Measurements from ENCODE around the gene NTMT2. TPM values are rescaled to one million over a fixed set of nuclear protein-coding genes. Genes with fewer than 3 reads are reported as not detected.
A peak's percentile ranks its signal among the peaks of the same experiment; 100 is the strongest.
"Not testable (repeated sequence)": the region's sequence is repeated elsewhere in the genome, so short reads cannot be mapped to it uniquely, and the experiment has no call there.

Gene NTMT2
- polyA plus RNA-seq (2012; ENCODE audit: low read depth, missing spikeins): not detected

DNA sequence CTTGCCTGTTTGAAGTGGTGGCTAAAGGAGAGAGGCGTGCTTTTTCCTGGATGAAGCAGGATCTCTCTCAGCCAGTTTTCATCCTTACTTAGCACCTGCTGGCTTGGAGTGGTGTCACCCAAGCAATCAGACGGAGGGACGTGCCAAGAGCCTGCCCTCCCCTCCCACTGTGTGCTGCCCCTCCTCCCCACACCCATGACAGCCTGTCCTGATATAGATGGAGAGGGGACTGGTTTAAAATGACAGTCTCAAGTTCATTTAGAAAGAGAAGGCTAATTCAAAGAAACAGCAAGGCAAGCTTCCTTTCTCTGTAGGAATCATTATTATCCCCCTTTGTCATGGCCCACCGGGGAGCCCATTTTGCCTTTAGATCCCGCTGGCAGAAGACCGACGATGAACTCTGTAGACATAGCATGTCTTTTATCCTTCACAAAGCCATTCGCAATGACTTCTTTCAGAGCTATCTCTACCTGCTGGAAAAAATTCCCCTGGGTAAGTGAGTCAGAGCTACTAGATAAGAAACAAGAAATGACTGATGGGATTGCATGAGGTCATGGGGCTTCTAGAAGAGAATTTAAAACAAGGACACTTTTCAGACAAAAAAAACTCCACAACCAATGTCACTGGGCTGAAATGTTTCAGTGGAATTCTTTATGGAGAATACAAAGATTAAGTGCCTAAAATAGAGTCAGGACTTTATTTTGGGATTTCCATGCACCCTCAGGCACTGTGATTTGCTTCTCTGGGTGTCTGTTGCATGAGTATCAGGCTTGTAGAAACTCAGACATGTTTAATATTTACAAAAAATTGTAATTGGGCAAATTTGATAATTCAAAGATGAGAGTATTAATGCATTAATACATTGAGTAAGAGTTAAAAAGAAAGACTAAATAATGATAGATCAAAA, at the start of gene NTMT2:
Gene NTMT2, plus strand, starts transcription at position 190 of the 907 bp plus-strand sequence. Its CDS starts 149 bp downstream, at position 339.
- TF ChIP-seq TAF1 (IDR thresholded peaks at IDR 0.05; ENCODE audit: low read depth, low read length) (no peak), POLR2A (IDR thresholded peaks at IDR 0.05; ENCODE audit: low read depth, low read length) (no peak), POU2F2 (IDR thresholded peaks at IDR 0.05; ENCODE audit: low read depth, low read length) (no peak), PAX5 (IDR thresholded peaks at IDR 0.05; ENCODE audit: insufficient read depth, low read length, severe bottlenecking) (no peak), SPI1 (IDR thresholded peaks at IDR 0.05; ENCODE audit: low read depth, low read length) (no peak), POLR2AphosphoS5 (IDR thresholded peaks at IDR 0.05; ENCODE audit: low read depth, low read length) (no peak)
- FAIRE-seq (no peak), DNase-seq (ENCODE audit: insufficient read length, low spot score) (no peak)

DNA sequence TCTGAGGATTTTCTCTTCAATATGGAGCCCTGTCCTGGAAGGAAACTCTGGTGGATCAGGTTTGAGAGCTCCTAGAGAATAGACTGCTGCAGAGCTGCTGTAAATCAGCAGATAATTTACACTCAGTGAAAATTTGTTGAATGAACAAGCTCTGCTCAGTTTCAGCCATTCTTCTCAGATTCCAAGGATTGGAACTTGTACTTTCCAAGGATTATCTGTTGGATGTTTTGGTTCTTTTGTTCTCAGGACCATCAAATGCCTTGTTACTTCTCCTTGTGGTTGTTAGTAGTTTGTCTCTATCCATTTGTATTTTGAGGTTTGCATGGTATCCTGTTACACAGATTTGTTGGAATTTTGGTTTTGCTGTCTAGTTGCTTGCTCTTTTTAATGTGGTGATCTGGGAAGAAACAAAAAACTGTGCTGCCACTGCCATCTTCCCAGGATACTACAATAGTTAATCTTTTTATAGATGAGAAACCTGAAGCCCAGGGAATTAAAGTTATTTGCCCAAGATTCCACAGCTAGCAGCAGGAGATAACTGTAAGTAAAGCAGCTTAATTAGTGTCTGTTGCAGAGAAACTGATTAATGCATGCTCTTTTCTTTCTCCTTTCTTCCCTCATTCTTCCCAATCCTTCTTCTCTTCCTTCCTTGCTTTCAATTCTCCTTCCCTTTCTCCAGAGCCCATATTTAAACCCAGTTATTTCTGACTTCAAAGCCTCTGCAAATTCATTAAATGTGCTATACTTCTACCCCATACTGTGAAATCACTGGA, 49.6 kb upstream of the NTMT2 start:
- FAIRE-seq: no peak

DNA sequence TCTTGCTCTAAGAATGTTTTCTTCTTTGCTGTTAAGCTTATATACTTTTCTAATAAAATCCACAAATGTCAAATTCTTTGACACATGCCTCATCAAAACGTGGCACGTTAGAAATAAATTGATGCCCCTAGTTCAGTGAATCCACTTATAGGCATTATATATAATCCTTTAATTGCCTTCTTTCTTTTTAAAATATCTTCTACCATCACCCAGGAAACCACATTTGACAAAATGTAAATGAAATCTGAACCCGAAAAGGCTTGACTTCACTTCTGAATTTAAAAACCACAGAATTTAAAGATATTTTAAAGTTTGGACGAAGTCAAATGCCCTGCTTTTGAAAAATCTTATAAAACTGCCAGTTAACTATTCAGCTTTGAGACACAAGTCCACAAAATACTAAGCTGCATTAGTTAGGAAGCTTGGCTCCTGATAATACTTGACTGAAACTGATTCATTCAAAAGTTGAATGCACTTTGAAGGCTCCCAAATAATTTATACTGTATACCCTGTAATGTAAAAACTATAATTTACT, 48.9 kb upstream of the NTMT2 start:
- FAIRE-seq: no peak
- TF ChIP-seq POLR2AphosphoS5 (IDR thresholded peaks at IDR 0.05; ENCODE audit: low read depth, low read length) (no peak), TAF1 (IDR thresholded peaks at IDR 0.05; ENCODE audit: low read depth, low read length) (no peak), POLR2A (IDR thresholded peaks at IDR 0.05; ENCODE audit: low read depth, low read length) (no peak), SPI1 (IDR thresholded peaks at IDR 0.05; ENCODE audit: low read depth, low read length) (no peak), POU2F2 (IDR thresholded peaks at IDR 0.05; ENCODE audit: low read depth, low read length) (no peak), PAX5 (IDR thresholded peaks at IDR 0.05; ENCODE audit: insufficient read depth, low read length, severe bottlenecking) (no peak)
- no peak for DNase-seq (ENCODE audit: insufficient read length, low spot score)

More for the DNA sequence above, 49.6 kb upstream of the NTMT2 start:
- TF ChIP-seq POU2F2 (IDR thresholded peaks at IDR 0.05; ENCODE audit: low read depth, low read length): no peak
- TF ChIP-seq POLR2AphosphoS5 (IDR thresholded peaks at IDR 0.05; ENCODE audit: low read depth, low read length): no peak
- no peak for TF ChIP-seq TAF1 (IDR thresholded peaks at IDR 0.05; ENCODE audit: low read depth, low read length)
- no peak for TF ChIP-seq PAX5 (IDR thresholded peaks at IDR 0.05; ENCODE audit: insufficient read depth, low read length, severe bottlenecking)
- TF ChIP-seq POLR2A (IDR thresholded peaks at IDR 0.05; ENCODE audit: low read depth, low read length): no peak
- TF ChIP-seq SPI1 (IDR thresholded peaks at IDR 0.05; ENCODE audit: low read depth, low read length): no peak
- no peak for DNase-seq (ENCODE audit: insufficient read length, low spot score)

DNA sequence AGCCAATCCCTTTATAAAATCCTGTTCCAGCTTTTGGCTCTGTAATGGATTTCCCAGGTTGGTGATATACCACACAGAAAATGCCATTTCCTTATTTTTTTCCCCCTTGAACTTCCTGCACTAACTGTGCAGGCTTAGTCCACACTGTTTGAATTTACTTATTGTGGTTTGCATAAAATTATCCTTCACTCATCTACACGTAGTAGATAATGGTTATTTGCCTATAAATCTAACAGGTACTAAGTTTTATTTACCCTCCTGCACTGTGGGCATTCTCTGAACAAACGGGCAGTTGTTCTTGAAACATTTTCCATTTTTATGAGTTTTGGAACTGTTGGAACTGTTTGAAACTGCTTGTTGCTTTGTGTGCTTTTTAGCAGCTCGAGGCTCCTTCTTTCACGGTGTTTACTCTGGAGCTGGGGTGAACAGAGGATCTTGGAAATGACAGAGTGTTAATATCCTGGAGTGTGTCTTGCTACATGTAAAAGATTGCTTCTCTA, 48.3 kb upstream of the NTMT2 start:
- FAIRE-seq: no peak

DNA sequence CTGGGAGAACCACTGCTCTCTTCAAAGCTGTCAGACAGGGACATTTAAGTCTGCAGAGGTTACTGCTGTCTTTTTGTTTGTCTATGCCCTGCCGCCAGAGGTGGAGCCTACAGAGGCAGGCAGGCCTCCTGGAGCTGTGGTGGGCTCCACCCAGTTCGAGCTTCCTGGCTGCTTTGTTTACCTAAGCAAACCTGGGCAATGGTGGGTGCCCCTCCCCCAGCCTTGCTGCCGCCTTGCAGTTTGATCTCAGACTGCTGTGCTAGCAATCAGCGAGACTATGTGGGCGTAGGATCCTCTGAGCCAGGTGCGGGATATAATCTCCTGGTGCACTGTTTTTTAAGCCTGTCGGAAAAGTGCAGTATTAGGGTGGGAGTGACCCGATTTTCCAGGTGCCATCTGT, 32.6 kb upstream of the NTMT2 start:
- FAIRE-seq; DNase-seq (ENCODE audit: insufficient read length, low spot score): not testable (repeated sequence)

More for the DNA sequence above, 48.3 kb upstream of the NTMT2 start:
- no peak for DNase-seq (ENCODE audit: insufficient read length, low spot score)
- TF ChIP-seq TAF1 (IDR thresholded peaks at IDR 0.05; ENCODE audit: low read depth, low read length) (no peak), POU2F2 (IDR thresholded peaks at IDR 0.05; ENCODE audit: low read depth, low read length) (no peak), PAX5 (IDR thresholded peaks at IDR 0.05; ENCODE audit: insufficient read depth, low read length, severe bottlenecking) (no peak), SPI1 (IDR thresholded peaks at IDR 0.05; ENCODE audit: low read depth, low read length) (no peak), POLR2A (IDR thresholded peaks at IDR 0.05; ENCODE audit: low read depth, low read length) (no peak), POLR2AphosphoS5 (IDR thresholded peaks at IDR 0.05; ENCODE audit: low read depth, low read length) (no peak)

DNA sequence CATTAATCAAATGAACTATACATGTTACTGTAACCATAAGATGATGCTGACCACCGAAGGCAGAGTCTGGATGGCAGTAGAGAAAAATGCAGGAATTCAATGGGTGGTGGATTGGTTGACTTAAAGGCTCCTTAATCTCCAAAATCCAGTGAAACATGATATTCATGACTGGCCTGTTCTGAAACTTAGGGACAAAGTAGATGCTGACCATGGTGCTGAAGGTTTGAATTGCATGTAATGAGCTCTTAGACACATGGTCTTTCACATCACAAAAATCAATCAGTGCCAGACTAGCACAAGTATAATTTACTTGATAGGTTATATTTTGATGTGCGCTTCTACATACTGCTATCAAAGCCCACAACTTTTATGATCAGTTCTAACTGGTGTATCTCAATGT, 30.9 kb upstream of the NTMT2 start:
- FAIRE-seq: no peak
- no peak for DNase-seq (ENCODE audit: insufficient read length, low spot score)
- no peak for TF ChIP-seq POLR2AphosphoS5 (IDR thresholded peaks at IDR 0.05; ENCODE audit: low read depth, low read length)
- no peak for TF ChIP-seq POU2F2 (IDR thresholded peaks at IDR 0.05; ENCODE audit: low read depth, low read length)
- no peak for TF ChIP-seq POLR2A (IDR thresholded peaks at IDR 0.05; ENCODE audit: low read depth, low read length)
- no peak for TF ChIP-seq TAF1 (IDR thresholded peaks at IDR 0.05; ENCODE audit: low read depth, low read length)
- no peak for TF ChIP-seq SPI1 (IDR thresholded peaks at IDR 0.05; ENCODE audit: low read depth, low read length)
- no peak for TF ChIP-seq PAX5 (IDR thresholded peaks at IDR 0.05; ENCODE audit: insufficient read depth, low read length, severe bottlenecking)

DNA sequence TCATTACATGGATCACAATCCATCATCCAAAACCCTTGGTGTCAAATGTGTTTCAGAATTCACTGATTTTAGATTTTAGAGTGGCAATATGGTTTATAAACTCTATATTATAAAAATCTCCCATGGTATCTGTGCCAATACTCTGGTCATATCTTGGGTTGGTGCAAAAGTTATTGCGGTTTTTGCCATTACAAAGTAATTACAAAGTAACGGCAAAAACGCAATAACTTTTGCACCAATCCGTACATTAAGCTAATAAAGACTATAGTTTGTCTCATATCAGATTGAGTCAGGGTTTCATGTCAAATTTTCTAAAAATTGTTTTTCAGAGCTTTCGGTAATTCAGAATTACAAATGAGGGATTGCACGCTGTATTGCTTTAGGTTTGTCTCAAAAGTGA, 23.4 kb upstream of the NTMT2 start:
- FAIRE-seq (no peak), DNase-seq (ENCODE audit: insufficient read length, low spot score) (no peak)
- TF ChIP-seq PAX5 (IDR thresholded peaks at IDR 0.05; ENCODE audit: insufficient read depth, low read length, severe bottlenecking) (no peak), POU2F2 (IDR thresholded peaks at IDR 0.05; ENCODE audit: low read depth, low read length) (no peak), POLR2A (IDR thresholded peaks at IDR 0.05; ENCODE audit: low read depth, low read length) (no peak), TAF1 (IDR thresholded peaks at IDR 0.05; ENCODE audit: low read depth, low read length) (no peak), SPI1 (IDR thresholded peaks at IDR 0.05; ENCODE audit: low read depth, low read length) (no peak), POLR2AphosphoS5 (IDR thresholded peaks at IDR 0.05; ENCODE audit: low read depth, low read length) (no peak)

DNA sequence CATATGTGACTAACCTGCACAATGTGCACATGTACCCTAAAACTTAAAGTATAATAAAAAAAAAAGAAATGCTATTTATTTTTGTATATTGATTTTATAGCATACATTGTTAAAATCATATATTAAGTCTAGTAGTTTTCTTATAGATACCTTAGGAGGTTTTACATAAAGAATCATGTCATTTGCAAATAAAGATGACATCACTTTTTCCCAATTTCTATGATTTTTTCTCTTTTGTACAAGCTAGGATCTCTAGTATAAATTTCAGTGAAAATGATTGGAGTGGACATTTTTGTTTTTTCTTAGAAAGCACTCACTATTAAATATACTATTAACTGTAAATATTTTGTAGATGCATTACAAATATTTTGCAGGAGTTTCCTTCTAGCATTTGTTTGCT, 20.5 kb upstream of the NTMT2 start:
- DNase-seq (ENCODE audit: insufficient read length, low spot score) (no peak), FAIRE-seq (no peak)
- TF ChIP-seq POLR2AphosphoS5 (IDR thresholded peaks at IDR 0.05; ENCODE audit: low read depth, low read length) (no peak), POU2F2 (IDR thresholded peaks at IDR 0.05; ENCODE audit: low read depth, low read length) (no peak), POLR2A (IDR thresholded peaks at IDR 0.05; ENCODE audit: low read depth, low read length) (no peak), PAX5 (IDR thresholded peaks at IDR 0.05; ENCODE audit: insufficient read depth, low read length, severe bottlenecking) (no peak), TAF1 (IDR thresholded peaks at IDR 0.05; ENCODE audit: low read depth, low read length) (no peak), SPI1 (IDR thresholded peaks at IDR 0.05; ENCODE audit: low read depth, low read length) (no peak)

DNA sequence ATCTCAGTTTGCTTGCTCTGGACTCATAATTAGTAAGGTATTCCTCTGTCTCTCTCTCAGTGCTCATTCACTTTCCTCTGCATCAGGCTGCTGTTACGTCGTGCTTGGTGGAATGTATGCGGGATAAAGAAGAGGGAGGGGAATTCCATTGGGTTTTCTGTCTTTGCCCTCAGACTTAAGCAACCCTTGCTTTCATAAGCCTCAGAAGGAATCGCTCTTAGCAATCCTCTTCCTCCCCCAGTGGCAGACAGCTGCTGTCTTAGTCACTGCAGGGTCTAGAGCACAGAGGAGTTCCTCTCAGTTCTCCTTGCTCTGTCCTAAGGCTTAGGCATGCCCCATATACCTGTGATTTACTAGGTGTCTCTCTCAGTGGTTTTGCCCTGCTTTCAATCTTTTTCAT, 19.1 kb upstream of the NTMT2 start:
- FAIRE-seq: no peak
- TF ChIP-seq POLR2A (IDR thresholded peaks at IDR 0.05; ENCODE audit: low read depth, low read length) (no peak), POLR2AphosphoS5 (IDR thresholded peaks at IDR 0.05; ENCODE audit: low read depth, low read length) (no peak), POU2F2 (IDR thresholded peaks at IDR 0.05; ENCODE audit: low read depth, low read length) (no peak), PAX5 (IDR thresholded peaks at IDR 0.05; ENCODE audit: insufficient read depth, low read length, severe bottlenecking) (no peak), SPI1 (IDR thresholded peaks at IDR 0.05; ENCODE audit: low read depth, low read length) (peak; percentile 56), TAF1 (IDR thresholded peaks at IDR 0.05; ENCODE audit: low read depth, low read length) (no peak)
- no peak for DNase-seq (ENCODE audit: insufficient read length, low spot score)
